Measurements from ENCODE around the gene ZFX.

The ZFX gene

DNA sequence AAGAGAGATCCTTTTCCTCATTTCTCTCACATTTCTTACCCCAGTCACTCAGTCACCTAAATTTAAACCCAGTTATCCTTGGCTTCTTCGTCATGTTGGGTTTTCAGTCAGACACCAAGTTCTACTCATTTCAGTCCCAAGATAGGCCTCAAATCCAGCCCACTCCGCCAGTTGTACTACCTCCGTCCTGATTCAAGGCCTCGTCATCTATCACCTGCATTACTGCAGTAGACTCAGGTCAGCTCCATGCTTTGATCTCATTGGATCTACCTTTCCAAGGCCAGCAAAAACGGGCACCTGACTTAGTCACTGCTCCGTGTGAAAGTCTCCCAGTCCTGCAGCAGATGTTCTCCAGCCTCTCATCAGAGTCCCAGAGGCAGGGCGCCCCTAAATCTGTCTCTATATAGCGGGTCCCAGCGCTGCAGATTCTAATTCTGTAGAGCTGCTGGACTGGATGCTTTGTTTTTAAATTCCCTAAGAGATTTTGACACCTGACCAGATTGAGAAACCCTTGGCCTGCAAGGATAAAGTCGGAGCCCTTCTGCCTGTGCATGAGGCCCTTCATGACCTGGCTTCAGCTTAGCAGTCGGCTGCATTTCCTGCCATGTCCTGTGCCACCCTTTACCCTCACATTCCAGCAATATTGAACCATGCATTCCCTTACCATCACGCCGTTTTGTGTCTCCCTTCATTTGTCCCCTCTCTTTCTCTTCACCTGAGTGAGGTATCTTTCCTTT, 53.7 kb downstream of the ZFX start:
- peak; percentile 7 for DNase-seq

DNA sequence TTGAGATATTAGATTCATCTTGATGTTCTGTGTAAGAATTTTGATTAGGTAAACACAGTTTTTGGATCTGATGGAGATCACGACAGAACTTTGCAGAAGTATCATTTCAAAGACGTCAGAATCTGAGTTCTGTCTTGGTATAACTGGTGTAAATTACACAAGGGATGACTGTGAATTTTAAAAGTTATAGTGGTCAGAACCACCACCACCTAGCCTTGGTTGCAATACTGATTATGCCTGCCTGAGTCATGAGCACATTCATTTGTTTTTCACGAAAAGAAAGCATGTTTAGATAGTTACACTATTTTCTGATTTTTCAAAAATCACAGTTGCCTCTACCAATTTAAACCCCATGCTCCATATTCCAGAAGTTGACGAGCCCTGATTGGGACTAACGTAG, 54.8 kb downstream of the ZFX start:
- no peak for DNase-seq

DNA sequence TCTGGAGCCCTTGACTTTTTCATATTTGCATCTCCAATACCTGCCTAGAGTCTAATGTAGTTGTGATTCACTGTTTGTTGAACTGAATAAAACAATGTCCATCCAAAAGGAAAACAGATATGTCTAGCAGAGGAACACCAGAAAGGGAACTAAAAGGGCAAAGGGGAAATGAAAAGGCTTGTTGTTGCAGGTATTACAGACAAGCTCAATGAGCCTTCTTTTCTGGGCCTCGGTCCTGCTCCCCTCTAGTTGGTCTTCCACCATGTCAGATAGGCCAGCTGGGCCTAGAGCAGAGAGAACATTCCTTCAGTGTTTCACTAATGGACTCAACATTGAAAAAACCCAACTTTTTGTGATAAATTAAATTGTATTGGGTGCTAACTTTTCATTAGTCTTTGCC, 55.4 kb downstream of the ZFX start:
- no peak for DNase-seq

DNA sequence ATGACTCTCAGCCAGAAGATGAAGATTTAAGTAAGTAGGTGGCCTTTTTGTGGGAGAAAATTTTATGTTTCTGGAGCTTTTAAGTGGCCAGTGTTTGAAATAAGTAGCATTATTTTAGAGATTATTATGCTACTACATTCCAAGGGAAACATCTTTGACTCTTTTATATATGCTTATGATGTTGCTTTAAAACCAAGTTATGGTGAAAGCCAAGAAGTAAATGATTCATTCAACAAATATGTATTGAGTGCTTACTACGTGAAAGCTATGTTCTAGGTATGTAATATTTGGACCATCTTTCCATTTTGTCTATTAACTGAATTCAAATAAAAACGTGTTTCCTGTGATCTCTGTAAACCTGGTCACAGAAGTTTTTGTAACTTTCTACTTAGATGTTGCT, 58.3 kb downstream of the ZFX start:
- no peak for DNase-seq

DNA sequence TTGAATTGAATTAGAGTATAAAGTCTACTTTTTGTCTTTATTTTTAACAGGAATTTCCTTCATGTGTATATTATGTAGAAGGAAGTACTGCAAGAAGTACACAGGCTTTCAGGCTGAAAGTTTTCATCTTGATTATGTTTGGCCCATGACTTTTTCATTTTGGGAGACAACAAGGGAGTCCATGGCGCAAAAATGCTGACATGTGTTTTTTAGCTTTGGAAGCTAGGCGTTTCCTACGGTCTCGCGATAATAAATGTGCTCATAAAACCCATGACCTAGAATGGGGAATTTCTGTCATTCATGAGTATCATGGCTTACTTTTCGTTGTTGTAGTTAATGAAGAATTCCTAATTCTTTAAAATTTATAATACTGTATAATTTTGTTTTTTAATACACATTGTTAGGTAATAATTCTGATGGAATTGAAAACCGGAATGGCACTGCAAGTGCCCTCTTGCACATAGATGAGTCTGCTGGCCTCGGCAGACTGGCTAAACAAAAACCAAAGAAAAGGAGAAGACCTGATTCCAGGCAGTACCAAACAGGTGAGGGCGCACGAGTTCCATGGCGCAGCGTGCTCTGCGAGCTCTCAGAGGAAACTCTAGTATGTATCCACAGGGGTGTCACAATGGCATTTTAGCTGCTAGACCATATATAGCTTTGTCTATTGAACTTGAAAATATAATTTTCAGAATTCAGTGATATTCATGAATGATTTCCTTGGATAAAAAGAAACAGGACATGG, 59.1 kb downstream of the ZFX start:
- DNase-seq = no peak

DNA sequence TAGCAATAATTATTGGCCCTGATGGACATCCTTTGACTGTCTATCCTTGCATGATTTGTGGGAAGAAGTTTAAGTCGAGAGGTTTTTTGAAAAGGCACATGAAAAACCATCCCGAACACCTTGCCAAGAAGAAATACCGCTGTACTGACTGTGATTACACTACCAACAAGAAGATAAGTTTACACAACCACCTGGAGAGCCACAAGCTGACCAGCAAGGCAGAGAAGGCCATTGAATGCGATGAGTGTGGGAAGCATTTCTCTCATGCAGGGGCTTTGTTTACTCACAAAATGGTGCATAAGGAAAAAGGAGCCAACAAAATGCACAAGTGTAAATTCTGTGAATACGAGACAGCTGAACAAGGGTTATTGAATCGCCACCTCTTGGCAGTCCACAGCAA, 60.7 kb downstream of the ZFX start:
- DNase-seq = no peak

DNA sequence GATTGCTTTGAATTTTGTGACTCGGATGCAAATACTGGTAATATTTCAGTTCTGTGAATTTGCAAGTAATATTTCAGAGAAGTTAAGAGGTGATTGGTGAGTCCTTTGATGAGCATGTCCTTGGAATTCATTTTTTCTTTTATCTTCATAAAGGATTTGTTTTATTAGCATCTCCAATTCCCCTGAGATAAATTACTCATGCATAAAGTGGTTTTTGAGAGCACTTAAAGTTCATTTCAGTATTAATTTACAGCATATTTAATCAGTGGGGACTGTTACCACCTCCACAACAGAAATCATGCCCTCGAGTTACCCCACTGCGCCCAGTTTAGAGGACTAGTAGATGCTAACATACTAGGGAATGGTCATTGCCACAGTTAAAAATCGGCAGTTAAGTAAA, 65.0 kb downstream of the ZFX start:
- no peak for DNase-seq

DNA sequence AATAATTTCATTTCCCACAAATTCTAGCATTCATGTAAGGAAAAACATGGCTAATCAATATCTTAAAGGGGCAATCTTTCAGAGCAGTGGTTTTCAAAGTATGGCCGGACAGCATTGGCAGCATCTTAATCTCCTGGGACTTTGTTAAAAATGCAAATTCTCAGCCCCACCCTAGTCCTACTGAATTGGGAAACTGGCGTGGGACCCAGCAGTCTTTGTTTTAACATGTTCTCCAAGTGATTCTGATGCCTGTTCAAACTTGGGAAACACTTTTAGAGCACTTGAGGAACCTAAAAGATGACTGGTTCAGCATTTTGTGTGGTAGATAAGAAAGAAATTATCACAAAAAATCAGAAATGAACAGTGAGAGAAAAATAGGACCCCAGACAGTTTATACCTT, 65.7 kb downstream of the ZFX start:
- no peak for DNase-seq

DNA sequence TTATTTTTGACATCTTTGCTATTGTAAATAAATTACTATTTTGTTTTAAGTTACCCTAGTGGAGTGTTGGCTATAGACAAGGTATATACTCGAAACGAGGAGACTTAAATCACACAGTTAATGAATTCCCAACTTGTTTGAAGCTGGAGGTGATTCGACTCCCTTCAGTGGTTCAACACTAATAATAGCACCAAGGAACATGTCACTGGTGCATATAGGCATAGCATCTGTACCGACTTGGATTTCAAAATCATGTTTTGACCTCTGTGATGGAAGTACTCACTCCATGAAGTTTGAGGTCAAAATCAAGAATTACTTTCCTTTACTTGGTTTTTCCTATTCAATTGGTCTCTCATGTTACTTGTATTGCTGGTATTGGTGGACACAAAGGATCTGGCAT, 66.5 kb downstream of the ZFX start:
- no peak for DNase-seq

DNA sequence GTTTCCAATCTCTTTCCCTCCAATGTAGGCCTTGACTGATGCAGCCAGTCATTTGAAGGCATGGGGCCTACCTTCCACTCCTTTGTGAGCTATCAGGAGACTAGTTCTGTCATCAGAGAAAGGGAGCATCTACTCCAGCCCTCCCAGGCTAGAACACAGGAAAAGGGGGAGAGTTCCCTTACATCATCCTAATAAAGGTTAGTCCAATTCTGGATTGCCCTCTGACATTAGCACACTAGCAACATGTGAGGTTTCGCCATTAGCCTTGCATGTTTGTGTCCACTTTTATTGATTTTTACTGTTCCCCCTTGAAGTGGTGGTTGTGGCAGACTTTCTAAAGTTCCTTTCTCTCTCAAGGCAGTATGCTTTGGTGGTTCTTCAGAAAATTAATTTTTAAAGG, 67.3 kb downstream of the ZFX start:
- no peak for DNase-seq

DNA sequence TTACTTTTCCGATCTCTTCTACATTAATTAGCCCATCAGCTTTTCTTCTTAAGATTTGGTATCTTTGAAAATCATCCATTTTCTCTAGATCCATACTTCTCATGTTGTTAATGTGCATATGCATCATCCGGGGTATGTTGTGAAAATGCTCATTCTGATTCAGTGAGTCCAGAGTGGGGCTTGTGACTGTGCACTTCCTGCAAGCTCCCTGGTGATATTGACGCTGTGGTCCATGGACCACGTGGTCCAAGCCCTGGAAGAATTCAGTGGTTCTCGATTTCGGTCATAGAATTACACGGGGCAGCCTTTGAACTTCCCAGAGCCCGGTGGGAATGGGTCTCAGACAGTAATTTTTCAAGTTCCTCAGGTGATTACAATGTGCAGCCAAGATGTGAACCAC, 69.8 kb downstream of the ZFX start:
- DNase-seq = no peak

DNA sequence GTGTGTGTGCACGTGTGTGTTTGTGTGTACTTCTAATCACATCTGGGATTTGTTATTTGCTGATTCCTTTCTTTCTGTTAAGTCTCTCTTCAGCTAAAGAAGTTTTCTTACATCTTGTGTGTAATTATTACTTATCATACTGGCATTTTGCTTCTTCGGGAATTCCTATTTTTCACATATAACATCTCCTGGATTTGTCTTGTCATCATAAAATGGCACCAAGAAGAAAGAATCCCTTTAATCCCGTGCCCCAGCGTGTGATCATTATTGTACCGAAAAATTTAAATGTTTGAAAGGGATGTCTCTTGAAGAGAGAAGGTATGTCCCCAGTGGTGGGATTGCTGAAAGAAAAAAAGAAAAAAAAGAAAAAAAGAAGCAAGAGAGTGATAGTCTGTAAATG, 72.3 kb downstream of the ZFX start:
- DNase-seq = no peak

DNA sequence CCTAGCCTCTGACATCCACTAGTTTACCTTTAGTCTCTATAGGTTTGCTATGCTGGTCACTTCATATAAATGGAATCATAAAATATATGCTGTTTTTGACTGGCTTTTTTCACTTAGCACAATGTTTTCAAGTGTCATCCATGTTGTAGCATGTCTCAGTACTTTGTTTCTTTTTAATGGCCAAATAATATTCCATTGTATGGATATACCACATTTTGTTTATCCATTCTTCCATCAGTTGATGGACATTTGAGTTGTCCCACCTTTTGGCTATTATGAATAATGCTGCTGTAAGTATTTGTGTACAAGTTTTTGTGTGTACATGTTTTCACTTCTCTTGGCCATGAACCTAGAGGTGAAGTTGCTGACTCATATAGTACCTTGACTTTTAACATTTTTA, 75.7 kb downstream of the ZFX start:
- no peak for DNase-seq

DNA sequence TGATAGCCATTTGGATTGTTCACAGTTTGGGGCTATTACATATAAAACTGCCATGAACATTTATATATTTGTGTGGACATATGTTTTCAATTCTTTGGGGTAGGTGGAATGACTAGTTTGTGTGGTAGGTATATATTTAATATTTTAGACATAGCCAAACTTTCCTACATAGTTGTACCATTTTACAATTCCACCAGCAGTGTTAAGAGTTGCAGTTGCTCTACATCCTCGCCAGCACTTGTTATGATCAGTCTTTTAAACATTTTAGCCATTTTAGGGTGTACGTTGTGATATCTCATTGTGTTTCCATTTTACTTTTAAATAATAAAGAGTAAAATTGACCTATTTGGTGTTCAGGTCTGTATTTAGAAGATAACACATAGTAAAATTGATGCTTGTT, 76.6 kb downstream of the ZFX start:
- DNase-seq = no peak

DNA sequence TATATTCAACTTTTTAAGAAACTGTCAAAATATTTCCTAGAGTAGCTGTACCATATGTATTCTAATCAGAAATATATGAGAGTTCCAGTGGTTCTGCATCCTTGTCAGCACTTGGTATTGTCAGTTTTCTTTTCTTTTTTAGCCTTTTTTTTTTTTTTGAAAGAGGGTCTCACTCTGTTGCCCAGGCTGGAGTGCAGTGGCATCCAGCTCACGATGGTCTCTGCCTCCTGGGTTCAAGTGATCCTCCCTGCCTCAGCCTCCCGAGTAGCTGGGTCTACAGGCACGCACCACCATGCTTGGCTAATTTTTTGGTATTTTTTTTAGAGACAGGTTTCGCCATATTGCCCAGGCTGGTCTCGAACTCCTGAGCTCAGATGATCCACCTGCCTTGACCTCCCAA, 79.1 kb downstream of the ZFX start:
- no peak for DNase-seq

DNA sequence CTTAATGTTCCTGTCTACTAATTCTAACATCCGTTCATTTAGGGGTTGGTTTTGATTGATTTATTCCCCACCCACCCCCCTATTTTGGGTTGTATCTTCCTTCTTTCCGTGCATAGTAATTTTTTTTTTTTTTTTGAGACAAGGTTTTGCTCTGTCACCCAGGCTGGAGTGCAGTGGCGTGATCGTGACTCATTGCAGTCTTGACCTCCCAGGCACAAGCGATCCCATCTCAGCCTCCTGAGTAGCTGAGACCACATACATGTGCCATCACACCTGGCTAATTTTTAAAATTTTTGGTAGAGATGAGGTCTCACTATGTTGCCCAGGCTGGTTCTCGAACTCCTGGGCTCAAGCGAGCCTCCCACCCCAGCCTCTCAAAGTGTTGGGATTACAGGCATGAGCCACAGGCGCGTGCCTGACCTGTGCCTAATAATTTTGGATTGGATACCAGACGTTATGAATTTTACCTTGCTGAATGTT, 79.9 kb downstream of the ZFX start:
- no peak for DNase-seq

DNA sequence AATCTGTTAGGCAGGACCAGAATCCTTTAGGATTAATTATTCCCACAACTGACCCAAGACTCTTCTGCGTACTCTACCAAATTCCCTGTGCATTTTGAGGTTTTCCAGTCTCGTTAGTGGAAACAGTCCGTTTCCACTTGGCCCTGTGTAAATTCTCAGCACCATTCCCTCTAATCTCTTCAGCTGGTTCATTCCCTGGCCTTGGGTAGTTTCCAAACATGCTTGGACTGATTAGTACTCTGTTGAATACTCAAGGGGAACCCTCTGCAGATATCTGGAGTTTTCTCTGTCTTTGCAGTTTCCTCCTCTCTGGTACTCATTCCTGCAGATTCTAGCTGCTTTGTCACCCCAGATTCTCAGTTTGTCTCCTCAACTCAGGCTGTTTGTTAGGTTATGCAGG, 80.4 kb downstream of the ZFX start:
- no peak for DNase-seq

DNA sequence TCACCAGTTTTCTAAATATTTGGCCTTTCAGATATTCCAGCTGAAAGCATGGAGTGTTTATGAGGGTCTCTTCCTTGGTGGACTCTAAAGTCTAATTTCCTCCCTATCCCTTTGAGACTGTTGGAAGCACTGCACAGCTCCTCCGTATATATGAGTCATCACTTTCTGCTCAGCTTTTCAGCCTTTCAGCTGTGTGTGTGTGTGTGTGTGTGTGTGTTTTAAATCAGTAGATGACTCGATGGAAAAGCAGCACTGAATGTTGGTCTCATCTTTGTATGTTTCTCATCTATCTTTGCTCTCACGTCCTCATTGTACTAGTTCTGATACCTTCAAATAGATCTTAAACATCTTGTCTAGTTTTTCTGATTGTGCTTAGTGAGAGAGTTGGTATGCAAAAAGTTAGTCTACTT, 81.6 kb downstream of the ZFX start:
- DNase-seq = no peak

DNA sequence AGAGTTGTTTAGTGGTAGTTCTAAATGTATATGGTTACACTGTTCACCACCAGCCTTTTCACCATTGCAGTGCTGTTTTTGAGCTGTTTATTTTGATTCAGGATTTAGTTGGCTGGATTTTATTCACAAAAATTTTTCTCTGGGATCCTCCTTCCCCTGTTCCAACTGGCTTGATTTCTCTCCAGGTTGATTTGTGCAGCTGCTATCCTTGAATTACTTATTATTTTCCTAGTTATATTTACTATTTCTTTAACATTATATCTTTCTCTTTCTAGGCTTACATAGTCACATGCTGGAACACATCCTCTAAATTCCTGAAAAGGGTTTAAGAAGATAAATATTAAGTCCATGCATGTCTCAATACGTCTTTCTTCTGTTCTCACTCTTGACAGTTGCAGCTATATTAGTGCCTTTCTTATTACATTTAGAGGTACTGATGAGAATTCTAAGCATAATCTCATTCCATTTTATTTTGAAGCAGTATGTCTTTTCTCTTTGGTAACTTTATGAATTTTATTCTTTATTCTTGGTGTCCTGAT, 82.2 kb downstream of the ZFX start:
- no peak for DNase-seq

DNA sequence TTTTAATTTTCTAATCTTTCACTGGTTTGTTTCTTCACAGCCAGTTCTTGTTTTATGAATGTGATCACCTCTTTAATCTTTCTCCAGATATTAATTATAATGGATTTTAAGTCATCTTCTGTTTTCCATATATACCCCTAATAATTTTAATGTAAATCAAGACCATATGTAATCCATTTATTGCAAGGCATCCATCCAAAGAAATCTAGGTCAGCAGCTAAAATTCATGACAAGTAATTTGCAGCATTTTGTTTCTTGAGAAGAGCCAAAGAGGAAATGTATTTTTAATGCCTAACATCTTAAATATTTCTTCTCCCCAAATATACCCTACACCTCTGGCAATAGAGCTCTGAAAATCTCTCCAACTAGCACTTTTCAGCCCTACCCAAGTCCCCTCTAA, 83.3 kb downstream of the ZFX start:
- DNase-seq = no peak

DNA sequence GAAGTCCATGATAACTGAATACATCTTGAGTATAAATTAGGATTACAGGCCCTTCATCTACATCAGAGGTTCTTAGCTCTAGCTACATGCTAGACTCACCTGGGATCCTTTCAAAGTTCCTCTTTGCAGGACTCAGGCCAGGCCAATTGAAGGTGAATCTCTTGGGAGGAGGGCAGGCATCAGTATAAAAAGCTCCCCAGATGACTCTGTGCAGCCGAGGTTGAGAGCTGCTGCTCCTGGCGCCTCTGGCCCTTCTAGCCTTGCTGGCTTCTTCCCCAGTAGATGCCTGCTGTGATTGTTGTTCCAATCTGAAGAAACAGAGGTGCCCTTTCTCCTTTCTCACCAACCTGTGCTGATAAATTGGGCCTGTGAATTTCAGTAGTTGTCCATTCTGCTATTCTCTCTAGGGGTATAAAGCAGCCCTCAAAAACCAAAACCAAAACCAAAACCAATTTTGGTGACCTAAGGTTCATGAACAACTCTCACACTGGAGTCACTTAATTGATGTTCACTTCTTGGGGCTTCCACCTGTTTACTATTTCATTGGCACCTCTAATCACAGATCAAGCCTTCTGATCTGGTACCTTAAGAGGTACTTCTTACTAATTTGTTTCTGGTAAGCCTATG, 85.7 kb downstream of the ZFX start:
- no peak for DNase-seq

DNA sequence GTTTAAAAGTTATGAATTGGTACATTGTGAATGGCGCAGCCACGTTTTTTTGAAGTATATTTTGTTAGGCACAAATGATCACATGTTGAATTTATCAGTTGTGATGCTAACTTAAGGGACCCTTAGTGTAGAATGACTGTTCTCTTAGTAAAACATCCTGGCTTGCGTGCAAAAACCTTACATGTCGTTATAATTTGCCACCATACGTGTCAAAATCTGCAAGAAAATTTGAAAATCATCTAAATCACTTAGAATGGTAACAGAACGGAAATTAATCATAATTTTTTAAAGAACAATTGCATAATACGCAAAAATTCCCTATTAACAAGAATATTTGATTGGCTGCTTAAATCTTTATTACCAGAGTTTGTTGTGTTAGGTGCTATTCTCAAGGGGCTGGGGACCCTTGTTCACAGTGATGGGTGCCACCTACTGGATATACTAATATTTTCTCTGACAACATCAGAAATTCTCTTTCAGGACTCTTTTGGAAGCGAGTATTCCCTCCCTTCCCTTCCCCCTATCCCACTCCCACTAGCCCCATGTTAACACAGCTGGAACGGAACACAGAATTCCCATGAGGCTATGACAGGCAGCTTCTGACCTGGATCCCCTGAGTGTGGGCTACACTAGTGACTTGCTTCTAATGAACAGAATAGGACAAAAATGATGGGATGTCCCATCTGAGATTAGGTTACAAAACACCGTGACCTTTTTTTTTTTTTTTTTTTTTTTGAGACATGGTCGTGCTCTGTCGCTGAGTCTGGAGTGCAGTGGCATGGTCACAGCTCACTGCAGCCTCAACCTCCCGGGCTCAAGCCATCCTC, 92.5 kb downstream of the ZFX start:
- peak; percentile 6 for DNase-seq

DNA sequence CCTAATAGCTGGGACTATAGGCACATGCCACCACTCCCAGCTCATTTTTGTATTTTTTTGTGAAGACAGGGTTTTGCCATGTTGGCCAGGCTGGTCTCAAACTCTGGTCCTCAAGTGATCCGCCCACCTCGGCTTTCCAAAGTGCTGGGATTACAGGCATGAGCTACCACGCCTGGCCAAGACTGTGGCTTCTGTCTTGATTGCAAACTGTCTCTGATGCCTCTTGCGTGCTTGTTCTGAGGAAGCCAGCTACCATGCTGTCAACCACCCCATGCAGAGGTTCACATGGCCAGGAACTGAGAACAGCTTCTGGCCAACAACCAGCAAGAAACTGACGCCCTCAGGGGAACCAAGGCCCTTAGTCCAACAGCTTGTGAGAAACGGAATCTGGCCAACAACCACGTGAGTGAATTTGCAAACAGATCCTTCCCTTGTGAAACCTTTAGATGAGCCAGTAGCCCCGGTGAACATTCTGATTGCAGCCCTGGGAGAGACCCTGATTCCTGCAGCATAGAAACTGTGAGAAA, 93.2 kb downstream of the ZFX start:
- DNase-seq = no peak
